Activated T-helper 17 cell treated with anti-CD3 and anti-CD28 coated beads, Interleukin-2, amount 50 U/mL, for 72 hours (primary cell): ENCODE data around the gene ABCG1. TPM values are rescaled to one million over a fixed set of nuclear protein-coding genes. Genes with fewer than 3 reads are reported as not detected.

Source experiments
- ATAC-seq: fragments of 150-1000 bp; cut with Tn5 transposase; replicated peaks from 2 replicates; pipeline ENCODE4 v1.10.0; 2021; ENCODE audit warnings: mild to moderate bottlenecking, moderate library complexity
- H3K27ac Mint-ChIP-seq: one replicate; pipeline ENCODE4 v1.8.0; 2022; ENCODE audit warnings: mixed read lengths
- H3K27me3 Mint-ChIP-seq: one replicate; pipeline ENCODE4 v1.8.0; 2022; ENCODE audit warnings: mixed read lengths
- H3K36me3 Mint-ChIP-seq: one replicate; pipeline ENCODE4 v1.8.0; 2022; ENCODE audit warnings: low read depth, mild to moderate bottlenecking, mixed read lengths
- H3K4me1 Mint-ChIP-seq: one replicate; pipeline ENCODE4 v1.8.0; 2022; ENCODE audit warnings: mixed read lengths
- H3K4me3 Mint-ChIP-seq: one replicate; pipeline ENCODE4 v1.8.0; 2022; ENCODE audit warnings: mild to moderate bottlenecking, mixed read lengths
- H3K9me3 Mint-ChIP-seq: one replicate; pipeline ENCODE4 v1.8.0; 2022; ENCODE audit warnings: mixed read lengths
- total RNA-seq, 2 donors: library from RNA; stranded (reverse); gene quantifications; one replicate each; pipeline ENCODE4 v1.2.3, GENCODE V29; 2022

ABCG1 gene
- total RNA-seq, 2 donors from 2014 or later = 3.1 to 8.2 TPM

GRCh38 chr21:42238185-42238934 is 19.4 kb downstream of the ABCG1 start:
- Mint-ChIP-seq H3K4me1 (peaks cover 36% of the 10 kb centered on the region), H3K36me3 (no peaks in the 10 kb centered on the region), H3K4me3 (peak overlapping the region; percentile 76), H3K27ac (peak overlapping the region; percentile 83), H3K9me3 (no peaks in the 10 kb centered on the region), H3K27me3 (no peaks in the 10 kb centered on the region)
- peak; percentile 36 for ATAC-seq

- Mint-ChIP-seq H3K4me3 (no peak overlapping the region), H3K27me3 (no peaks in the 10 kb centered on the region), H3K27ac (no peak overlapping the region), H3K9me3 (no peaks in the 10 kb centered on the region), H3K36me3 (no peaks in the 10 kb centered on the region), H3K4me1 (peaks cover 29% of the 10 kb centered on the region)
- no peak for ATAC-seq
Measured at GRCh38 chr21:42239556-42239955, 20.6 kb downstream of the ABCG1 start.

GRCh38 chr21:42239973-42240372 is 21.0 kb downstream of the ABCG1 start:
- no peaks in the 10 kb centered on the region for H3K27me3 Mint-ChIP-seq
- no peaks in the 10 kb centered on the region for H3K9me3 Mint-ChIP-seq
- peaks cover 29% of the 10 kb centered on the region for H3K4me1 Mint-ChIP-seq

GRCh38 chr21:42242611-42243010 is 23.7 kb downstream of the ABCG1 start:
- Mint-ChIP-seq H3K27me3 (no peaks in the 10 kb centered on the region), H3K4me1 (peaks cover 27% of the 10 kb centered on the region), H3K27ac (no peak overlapping the region), H3K9me3 (no peaks in the 10 kb centered on the region), H3K36me3 (no peaks in the 10 kb centered on the region), H3K4me3 (no peak overlapping the region)
- no peak for ATAC-seq

More at GRCh38 chr21:42239973-42240372, 21.0 kb downstream of the ABCG1 start:
- no peak overlapping the region for H3K4me3 Mint-ChIP-seq
- no peak overlapping the region for H3K27ac Mint-ChIP-seq
- no peak for ATAC-seq
- H3K36me3 Mint-ChIP-seq = no peaks in the 10 kb centered on the region

- no peak overlapping the region for H3K27ac Mint-ChIP-seq
- peaks cover 28% of the 10 kb centered on the region for H3K4me1 Mint-ChIP-seq
- H3K9me3 Mint-ChIP-seq = no peaks in the 10 kb centered on the region
- no peak for ATAC-seq
- no peak overlapping the region for H3K4me3 Mint-ChIP-seq
- no peaks in the 10 kb centered on the region for H3K36me3 Mint-ChIP-seq
- H3K27me3 Mint-ChIP-seq = no peaks in the 10 kb centered on the region
Measured at GRCh38 chr21:42243026-42243425, 24.1 kb downstream of the ABCG1 start.

GRCh38 chr21:42245331-42246193 is 26.6 kb downstream of the ABCG1 start:
- no peaks in the 10 kb centered on the region for H3K9me3 Mint-ChIP-seq
- H3K27me3 Mint-ChIP-seq = no peaks in the 10 kb centered on the region
- peaks cover 21% of the 10 kb centered on the region for H3K4me1 Mint-ChIP-seq
- no peaks in the 10 kb centered on the region for H3K36me3 Mint-ChIP-seq
- no peak overlapping the region for H3K27ac Mint-ChIP-seq
- H3K4me3 Mint-ChIP-seq = no peak overlapping the region
- ATAC-seq = no peak

- Mint-ChIP-seq H3K4me1 (peaks cover 24% of the 10 kb centered on the region), H3K4me3 (no peak overlapping the region), H3K36me3 (no peaks in the 10 kb centered on the region), H3K27me3 (no peaks in the 10 kb centered on the region), H3K27ac (peak overlapping the region; percentile 62), H3K9me3 (no peaks in the 10 kb centered on the region)
- ATAC-seq = no peak
Measured at GRCh38 chr21:42247716-42248115, 28.8 kb downstream of the ABCG1 start.

GRCh38 chr21:42248241-42248640 is 29.3 kb downstream of the ABCG1 start:
- Mint-ChIP-seq H3K9me3 (no peaks in the 10 kb centered on the region), H3K4me1 (peaks cover 24% of the 10 kb centered on the region), H3K27me3 (no peaks in the 10 kb centered on the region), H3K36me3 (no peaks in the 10 kb centered on the region), H3K4me3 (no peak overlapping the region), H3K27ac (no peak overlapping the region)
- no peak for ATAC-seq

GRCh38 chr21:42248783-42249597 is 30.1 kb downstream of the ABCG1 start:
- Mint-ChIP-seq H3K4me1 (peaks cover 28% of the 10 kb centered on the region), H3K4me3 (no peak overlapping the region), H3K36me3 (no peaks in the 10 kb centered on the region), H3K27me3 (no peaks in the 10 kb centered on the region), H3K9me3 (no peaks in the 10 kb centered on the region), H3K27ac (no peak overlapping the region)
- no peak for ATAC-seq

- Mint-ChIP-seq H3K27ac (peak overlapping the region; percentile 34), H3K36me3 (no peaks in the 10 kb centered on the region), H3K4me3 (no peak overlapping the region), H3K27me3 (no peaks in the 10 kb centered on the region), H3K4me1 (peaks cover 30% of the 10 kb centered on the region), H3K9me3 (no peaks in the 10 kb centered on the region)
- no peak for ATAC-seq
Measured at GRCh38 chr21:42250422-42251403, 31.8 kb downstream of the ABCG1 start.

- H3K36me3 Mint-ChIP-seq = no peaks in the 10 kb centered on the region
- H3K4me1 Mint-ChIP-seq = peaks cover 30% of the 10 kb centered on the region
- no peaks in the 10 kb centered on the region for H3K27me3 Mint-ChIP-seq
- no peak overlapping the region for H3K4me3 Mint-ChIP-seq
- H3K9me3 Mint-ChIP-seq = no peaks in the 10 kb centered on the region
- no peak overlapping the region for H3K27ac Mint-ChIP-seq
- ATAC-seq = no peak
Measured at GRCh38 chr21:42251654-42252324, 32.8 kb downstream of the ABCG1 start.

- no peak for ATAC-seq
- Mint-ChIP-seq H3K4me1 (peaks cover 27% of the 10 kb centered on the region), H3K27me3 (no peaks in the 10 kb centered on the region), H3K4me3 (no peak overlapping the region), H3K27ac (no peak overlapping the region), H3K36me3 (no peaks in the 10 kb centered on the region), H3K9me3 (no peaks in the 10 kb centered on the region)
Measured at GRCh38 chr21:42252325-42252654, 33.4 kb downstream of the ABCG1 start.

GRCh38 chr21:42252778-42253340 is 33.9 kb downstream of the ABCG1 start:
- no peaks in the 10 kb centered on the region for H3K9me3 Mint-ChIP-seq
- H3K27ac Mint-ChIP-seq = peak overlapping the region; percentile 36
- no peak overlapping the region for H3K4me3 Mint-ChIP-seq
- H3K36me3 Mint-ChIP-seq = no peaks in the 10 kb centered on the region
- peaks cover 21% of the 10 kb centered on the region for H3K4me1 Mint-ChIP-seq
- H3K27me3 Mint-ChIP-seq = no peaks in the 10 kb centered on the region
- ATAC-seq = no peak
